ENCODE data around the gene HMG20B.

Gene HMG20B

GRCh38 chr19:3612330-3612729 lies 39.6 kb downstream of the HMG20B start:
- TF ChIP-seq, protein P1, sequence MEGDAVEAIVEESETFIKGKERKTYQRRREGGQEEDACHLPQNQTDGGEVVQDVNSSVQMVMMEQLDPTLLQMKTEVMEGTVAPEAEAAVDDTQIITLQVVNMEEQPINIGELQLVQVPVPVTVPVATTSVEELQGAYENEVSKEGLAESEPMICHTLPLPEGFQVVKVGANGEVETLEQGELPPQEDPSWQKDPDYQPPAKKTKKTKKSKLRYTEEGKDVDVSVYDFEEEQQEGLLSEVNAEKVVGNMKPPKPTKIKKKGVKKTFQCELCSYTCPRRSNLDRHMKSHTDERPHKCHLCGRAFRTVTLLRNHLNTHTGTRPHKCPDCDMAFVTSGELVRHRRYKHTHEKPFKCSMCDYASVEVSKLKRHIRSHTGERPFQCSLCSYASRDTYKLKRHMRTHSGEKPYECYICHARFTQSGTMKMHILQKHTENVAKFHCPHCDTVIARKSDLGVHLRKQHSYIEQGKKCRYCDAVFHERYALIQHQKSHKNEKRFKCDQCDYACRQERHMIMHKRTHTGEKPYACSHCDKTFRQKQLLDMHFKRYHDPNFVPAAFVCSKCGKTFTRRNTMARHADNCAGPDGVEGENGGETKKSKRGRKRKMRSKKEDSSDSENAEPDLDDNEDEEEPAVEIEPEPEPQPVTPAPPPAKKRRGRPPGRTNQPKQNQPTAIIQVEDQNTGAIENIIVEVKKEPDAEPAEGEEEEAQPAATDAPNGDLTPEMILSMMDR (IDR thresholded peaks at IDR 0.05; ENCODE audit: low read depth, low read length) = no peak
- H3K4me3 ChIP-seq (ENCODE audit: low read depth, low read length) = no peak overlapping the region

DNA sequence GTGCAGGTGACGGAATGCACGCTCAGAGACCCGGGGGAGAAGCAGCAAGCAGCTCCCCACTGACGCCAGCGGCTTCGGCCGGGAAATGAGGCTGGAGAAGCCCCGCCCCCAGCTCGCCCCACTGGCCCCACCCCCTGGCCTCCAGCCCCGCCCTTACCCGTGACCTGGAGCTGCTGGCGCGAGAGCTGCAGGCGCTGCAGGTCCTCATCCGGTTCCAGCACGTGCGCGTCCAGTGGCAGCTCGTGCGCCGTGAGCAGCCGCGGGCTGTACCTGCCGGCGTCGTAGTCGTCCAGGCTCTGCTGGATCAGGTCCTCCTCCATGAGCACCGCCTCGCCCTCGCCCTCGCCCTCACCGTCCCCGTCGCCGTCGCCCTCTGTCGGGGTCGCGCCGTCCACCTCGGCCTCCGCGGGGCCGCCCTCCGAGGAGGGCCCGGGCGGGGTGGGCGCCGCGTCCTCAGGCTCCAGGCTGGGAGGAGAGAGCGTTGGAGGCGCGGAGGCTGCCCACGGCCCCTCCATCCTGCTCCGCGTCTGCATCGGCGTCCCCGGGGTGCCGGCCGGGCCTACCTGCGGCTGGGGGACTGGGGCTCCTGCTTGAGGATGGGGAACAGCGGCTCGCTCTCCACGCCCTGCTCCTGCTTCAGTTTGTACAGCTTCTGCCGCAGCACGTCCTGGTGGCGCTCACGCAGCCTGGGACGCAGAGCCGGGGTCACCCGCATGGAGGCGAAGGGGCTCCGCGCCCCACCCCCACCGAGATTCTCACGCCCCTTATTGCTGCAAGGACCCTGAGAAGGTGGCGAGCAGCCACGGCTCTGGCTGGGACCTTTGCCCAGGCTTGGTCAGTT lies 40.4 kb downstream of the HMG20B start:
- TF ChIP-seq, protein P1 (IDR thresholded peaks at IDR 0.05; ENCODE audit: low read depth, low read length) = no peak
- no peak overlapping the region for H3K4me3 ChIP-seq (ENCODE audit: low read depth, low read length)

DNA sequence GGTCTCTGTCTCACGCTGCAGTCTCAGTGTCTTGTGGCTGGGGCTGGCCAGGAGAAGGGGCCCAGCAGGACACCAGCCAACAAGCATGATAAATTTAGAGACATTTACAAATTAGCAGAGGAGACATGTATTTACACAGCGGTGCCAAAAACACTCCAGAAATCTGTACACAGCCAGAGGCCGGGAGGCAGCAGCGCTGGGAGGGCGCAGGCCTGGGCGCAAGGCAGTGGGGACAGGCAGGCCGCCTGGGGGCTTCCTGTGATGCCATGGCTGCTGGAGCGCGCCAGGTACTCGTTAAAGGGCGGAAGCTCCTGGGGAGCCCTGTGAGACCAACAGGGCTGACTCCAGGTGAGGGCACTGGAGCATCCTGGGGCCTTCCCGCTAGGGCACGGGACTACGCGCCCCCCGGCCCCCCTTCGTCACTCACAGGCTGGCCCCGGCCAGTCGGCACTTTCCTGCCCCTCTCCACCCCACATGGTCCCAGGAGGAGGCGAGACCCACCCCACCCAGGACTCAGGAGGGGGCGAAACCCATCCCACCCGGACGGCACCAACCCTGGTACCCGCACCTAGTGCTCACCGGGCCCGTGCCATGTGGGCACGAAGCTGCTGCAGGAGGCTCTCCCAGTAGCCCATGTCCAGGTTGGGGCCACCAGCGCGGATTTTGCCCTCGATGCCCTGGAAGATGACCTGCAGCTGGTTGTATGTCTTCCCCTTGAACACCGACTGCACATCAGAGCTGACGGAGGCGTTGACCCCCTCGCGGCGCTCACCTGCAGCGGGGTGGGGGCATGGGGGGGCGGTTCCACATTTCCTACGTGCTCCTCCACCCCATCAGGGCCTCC lies 41.3 kb downstream of the HMG20B start:
- TF ChIP-seq, protein P1 (IDR thresholded peaks at IDR 0.05; ENCODE audit: low read depth, low read length) = no peak
- no peak overlapping the region for H3K4me3 ChIP-seq (ENCODE audit: low read depth, low read length)

GRCh38 chr19:3614858-3615505 lies 42.2 kb downstream of the HMG20B start:
- H3K4me3 ChIP-seq (ENCODE audit: low read depth, low read length) = no peak overlapping the region
- TF ChIP-seq, protein P1 (IDR thresholded peaks at IDR 0.05; ENCODE audit: low read depth, low read length) = no peak

DNA sequence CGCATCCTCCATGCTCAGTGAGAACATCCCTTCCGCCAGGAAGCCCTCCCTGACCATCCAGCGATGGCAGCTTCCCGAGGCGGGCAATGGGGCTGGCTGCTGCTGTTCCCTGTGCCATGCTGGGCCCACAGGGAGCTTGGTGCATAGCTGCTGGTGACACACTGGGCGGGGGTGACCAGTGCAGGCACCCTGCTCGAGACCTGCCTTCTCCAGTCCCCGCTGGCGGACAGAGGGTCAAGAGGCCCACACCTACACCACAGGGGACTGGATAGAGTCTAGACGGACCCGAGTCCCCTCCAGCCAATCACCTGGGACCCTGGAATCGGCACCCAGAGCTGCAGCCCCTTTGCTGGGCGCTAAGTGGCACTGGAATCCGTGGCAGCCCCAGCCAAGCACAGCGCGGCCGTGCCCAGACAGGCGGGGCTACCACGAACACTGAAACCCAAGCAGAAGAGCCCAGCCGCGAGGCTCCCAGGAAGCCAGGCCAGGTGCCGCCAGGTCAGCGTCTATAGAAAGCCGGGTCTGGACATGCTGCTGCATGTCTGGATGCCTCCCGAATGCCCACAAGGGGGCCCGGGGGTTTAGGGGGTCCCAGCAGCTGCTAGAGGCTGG lies 42.9 kb downstream of the HMG20B start:
- TF ChIP-seq, protein P1 (IDR thresholded peaks at IDR 0.05; ENCODE audit: low read depth, low read length) = no peak
- no peak overlapping the region for H3K4me3 ChIP-seq (ENCODE audit: low read depth, low read length)

DNA sequence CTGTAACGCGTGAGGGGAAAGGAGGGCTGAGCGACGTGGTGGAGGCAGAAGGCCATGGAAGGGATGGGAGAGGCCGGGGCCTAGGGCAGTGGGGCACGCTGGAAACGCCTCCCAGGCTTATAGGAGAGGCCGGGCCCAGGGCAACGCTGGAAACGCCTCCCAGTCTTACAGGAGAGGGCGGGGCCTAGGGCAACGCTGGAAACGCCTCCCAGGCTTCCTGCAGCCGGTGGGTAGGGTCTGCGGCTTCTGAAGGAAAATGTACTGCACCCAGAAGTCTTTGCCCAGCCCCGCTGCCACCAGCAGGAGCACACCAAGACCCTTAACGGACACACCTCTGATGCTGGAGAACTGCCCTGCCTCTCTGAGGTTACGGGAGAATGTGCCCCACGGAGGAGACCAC lies 44.7 kb downstream of the HMG20B start:
- H3K4me3 ChIP-seq (ENCODE audit: low read depth, low read length) = no peak overlapping the region
- TF ChIP-seq, protein P1 (IDR thresholded peaks at IDR 0.05; ENCODE audit: low read depth, low read length) = no peak
